HG03460 (cell line): ENCODE results near the gene MSTO1.
"Not testable (repeated sequence)": the region's sequence is repeated elsewhere in the genome, so short reads cannot be mapped to it uniquely, and the experiment has no call there.

Experiments used
- ATAC-seq: cut with Tn5 transposase; IDR thresholded peaks from one replicate; pipeline ENCODE4 v1.9.1; 2021; ENCODE audit not compliant: unreplicated experiment

Gene MSTO1

GRCh38 chr1:155609515-155610256 is at the start of gene MSTO1:
MSTO1 (plus strand) TSS chr1:155610218; CDS start chr1:155610249, 31 bp downstream.
- peak; percentile 87 for ATAC-seq

GRCh38 chr1:155561779-155562580 is 48.0 kb upstream of the MSTO1 start:
- ATAC-seq: peak; percentile 18

- peak; percentile 65 for ATAC-seq
These were observed 47.2 kb upstream of the MSTO1 start, which contains the start of gene ASH1L for GRCh38 chr1:155562581-155563376. ASH1L (minus strand) TSS chr1:155562803; CDS start chr1:155521519, 41,284 bp downstream.

- not testable (repeated sequence) for ATAC-seq
These were observed 46.5 kb upstream of the MSTO1 start for GRCh38 chr1:155563377-155564022.

GRCh38 chr1:155569988-155570592 is 39.9 kb upstream of the MSTO1 start:
- no peak for ATAC-seq

GRCh38 chr1:155570593-155570990 is 39.4 kb upstream of the MSTO1 start:
- no peak for ATAC-seq

GRCh38 chr1:155574077-155574476 is 35.9 kb upstream of the MSTO1 start:
- ATAC-seq: no peak

- not testable (repeated sequence) for ATAC-seq
These were observed 34.4 kb upstream of the MSTO1 start for GRCh38 chr1:155575608-155576007.

GRCh38 chr1:155583846-155584245 is 26.2 kb upstream of the MSTO1 start:
- ATAC-seq: not testable (repeated sequence)

- not testable (repeated sequence) for ATAC-seq
These were observed 20.7 kb upstream of the MSTO1 start for GRCh38 chr1:155589282-155589681.

GRCh38 chr1:155590516-155591247 is 19.3 kb upstream of the MSTO1 start:
- not testable (repeated sequence) for ATAC-seq

- no peak for ATAC-seq
These were observed 18.2 kb upstream of the MSTO1 start for GRCh38 chr1:155591770-155592169.

- not testable (repeated sequence) for ATAC-seq
These were observed 14.0 kb upstream of the MSTO1 start for GRCh38 chr1:155595877-155596474.

- ATAC-seq: no peak
These were observed 13.2 kb upstream of the MSTO1 start for GRCh38 chr1:155596864-155597263.

GRCh38 chr1:155598842-155599331 is 11.1 kb upstream of the MSTO1 start:
- no peak for ATAC-seq

GRCh38 chr1:155599828-155600572 is 10.0 kb upstream of the MSTO1 start:
- not testable (repeated sequence) for ATAC-seq

- no peak for ATAC-seq
These were observed 2.3 kb upstream of the MSTO1 start for GRCh38 chr1:155607708-155608107.

GRCh38 chr1:155608888-155609225 is 1.2 kb upstream of the MSTO1 start:
- ATAC-seq: no peak
